Activated CD8-positive, alpha-beta T cell treated with anti-CD3 and anti-CD28 coated beads, Interleukin-2, amount 10 ng/mL, durations not matched to agents 7 days and 5 days (primary cell): Measurements from ENCODE around the gene WAC. TPM values are rescaled to one million over a fixed set of nuclear protein-coding genes. Genes with fewer than 3 reads are reported as not detected.

ENCODE experiments used
- ATAC-seq: fragments of 150-1000 bp; cut with Tn5 transposase; one replicate; pipeline ENCODE4 v1.10.0; 2021; ENCODE audit warnings: moderate library complexity
- CTCF ChIA-PET: fragments of 350-600 bp; sonication (Branson Sonifier 250); formaldehyde crosslinking; loops from one replicate; lab custom pipeline; 2021; ENCODE audit warnings: antibody characterized with exemption; lab: Charles Lee
- POLR2A ChIA-PET: fragments of 350-600 bp; sonication (Branson Sonifier 250); formaldehyde crosslinking; loops from one replicate; lab custom pipeline; 2021; ENCODE audit warnings: antibody characterized with exemption; lab: Charles Lee
- DNase-seq: peaks from one replicate; pipeline ENCODE4 v3.0.0-alpha.2; 2020
- H3K27ac Mint-ChIP-seq: one replicate; pipeline ENCODE4 v1.8.0; 2021; ENCODE audit warnings: mild to moderate bottlenecking, mixed read lengths
- H3K27me3 Mint-ChIP-seq: one replicate; pipeline ENCODE4 v1.8.0; 2021; ENCODE audit warnings: low read depth, mixed read lengths
- H3K36me3 Mint-ChIP-seq: one replicate; pipeline ENCODE4 v1.8.0; 2021; ENCODE audit warnings: low read depth, mixed read lengths
- H3K4me1 Mint-ChIP-seq: one replicate; pipeline ENCODE4 v1.8.0; 2021; ENCODE audit warnings: low read depth, mixed read lengths
- H3K4me3 Mint-ChIP-seq: one replicate; pipeline ENCODE4 v1.8.0; 2021; ENCODE audit warnings: mild to moderate bottlenecking, mixed read lengths
- H3K9me3 Mint-ChIP-seq: one replicate; pipeline ENCODE4 v1.8.0; 2022; ENCODE audit warnings: mixed read lengths; ENCODE audit not compliant: insufficient read depth
- total RNA-seq, 2 experiments: library from RNA; stranded (reverse); gene quantifications; one replicate each; pipeline ENCODE4 v1.2.3, GENCODE V29; 2021

Gene WAC
- total RNA-seq, 2 experiments from 2014 or later: 126 to 131 TPM

DNA sequence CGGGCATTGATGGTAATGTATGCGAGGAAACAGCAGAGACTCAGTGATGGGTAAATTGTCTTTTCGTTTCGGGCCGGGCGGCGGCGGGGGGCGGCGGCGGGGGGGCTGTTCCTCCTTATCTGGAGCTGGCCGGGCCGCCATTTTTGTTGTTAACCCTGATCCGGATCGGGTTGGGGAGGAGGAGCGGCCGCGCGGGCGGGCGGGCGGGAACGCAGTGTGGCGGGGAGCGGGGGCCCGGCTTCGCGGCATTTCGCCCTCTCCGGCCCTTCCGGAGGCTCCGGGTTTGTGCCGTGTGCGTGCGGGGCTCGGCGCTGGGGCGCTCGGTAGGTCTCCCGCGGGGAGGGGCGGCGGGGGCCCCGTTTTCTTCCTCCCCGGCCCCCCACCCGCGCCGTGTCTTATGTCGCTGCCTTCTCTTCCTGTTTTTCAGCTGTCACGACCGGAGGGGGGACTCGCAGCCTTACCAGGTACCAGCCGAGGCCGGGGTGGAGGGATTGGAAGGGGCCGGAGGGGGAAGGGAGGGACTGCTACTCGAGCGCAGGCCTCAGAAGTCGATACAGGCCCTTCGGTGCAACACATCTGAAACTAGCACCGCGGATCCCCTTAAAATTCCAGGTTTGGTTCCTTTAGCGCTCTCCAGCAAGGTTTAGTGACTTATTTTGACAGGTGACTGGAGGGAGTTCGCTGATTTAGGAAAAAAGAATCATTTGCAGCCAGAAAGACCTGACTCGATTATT lies 820 bp downstream of the WAC start:
- H3K27ac Mint-ChIP-seq: peak overlapping the region; percentile 95
- POLR2A ChIA-PET: interaction anchor here (0.6 to 2.7 kb wide), 2 partner anchors 11 to 32 kb away, joined by 3 to 23 read pairs; no protein-coding TSS in a partner anchor
- peaks cover 73% of the 10 kb centered on the region for H3K36me3 Mint-ChIP-seq
- peak overlapping the region; percentile 98 for H3K4me3 Mint-ChIP-seq
- peaks cover 63% of the 10 kb centered on the region for H3K4me1 Mint-ChIP-seq
- H3K27me3 Mint-ChIP-seq: no peaks in the 10 kb centered on the region
- ATAC-seq: peak; percentile 25
- peak; percentile 78 for DNase-seq
- CTCF ChIA-PET: interaction anchor here (1.0 kb wide), 1 partner anchor 94 kb away, joined by 3 read pairs; no protein-coding TSS in a partner anchor
- no peaks in the 10 kb centered on the region for H3K9me3 Mint-ChIP-seq

DNA sequence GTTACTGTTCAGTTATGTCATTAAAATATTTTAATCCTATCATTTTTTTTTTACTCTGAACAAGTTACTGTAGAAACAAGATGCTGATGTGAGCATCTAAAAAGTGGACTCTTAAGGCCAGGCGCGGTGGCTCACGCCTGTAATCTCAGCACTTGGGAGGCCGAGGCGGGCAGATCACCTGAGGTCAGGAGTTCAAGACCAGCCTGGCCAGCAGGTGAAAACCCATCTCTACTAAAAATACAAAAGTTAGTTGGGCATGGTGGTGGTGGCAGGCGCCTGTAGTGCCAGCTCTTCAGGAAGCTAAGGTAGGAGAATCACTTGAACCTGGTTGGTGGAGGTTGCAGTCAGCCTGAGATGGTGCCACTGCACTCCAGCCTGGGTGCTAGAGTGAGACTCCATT lies 2.9 kb downstream of the WAC start:
- H3K4me3 Mint-ChIP-seq: no peak overlapping the region
- no peaks in the 10 kb centered on the region for H3K27me3 Mint-ChIP-seq
- POLR2A ChIA-PET: no interaction called here
- DNase-seq (no peak), ATAC-seq (no peak)
- no peaks in the 10 kb centered on the region for H3K9me3 Mint-ChIP-seq
- CTCF ChIA-PET: interaction anchor here (0.7 to 1.9 kb wide), 2 partner anchors 10 to 15 kb away, joined by 3 to 9 read pairs; no protein-coding TSS in a partner anchor
- H3K36me3 Mint-ChIP-seq: peaks cover 70% of the 10 kb centered on the region
- H3K4me1 Mint-ChIP-seq: peaks cover 54% of the 10 kb centered on the region
- H3K27ac Mint-ChIP-seq: no peak overlapping the region

- H3K36me3 Mint-ChIP-seq: peaks cover 80% of the 10 kb centered on the region
- ATAC-seq: no peak
- no peak for DNase-seq
- ChIA-PET CTCF (interaction anchor here (0.7 kb wide), 1 partner anchor 13 kb away, joined by 3 read pairs; no protein-coding TSS in a partner anchor), POLR2A (interaction anchor here (0.7 kb wide), 1 partner anchor 28 kb away, joined by 3 read pairs; no protein-coding TSS in a partner anchor)
- H3K4me1 Mint-ChIP-seq: peaks cover 62% of the 10 kb centered on the region
- H3K27ac Mint-ChIP-seq: no peak overlapping the region
- no peaks in the 10 kb centered on the region for H3K9me3 Mint-ChIP-seq
- no peaks in the 10 kb centered on the region for H3K27me3 Mint-ChIP-seq
- no peak overlapping the region for H3K4me3 Mint-ChIP-seq
These were observed 5.7 kb downstream of the WAC start for GRCh38 chr10:28538595-28538994.

- H3K36me3 Mint-ChIP-seq: peaks cover 75% of the 10 kb centered on the region
- CTCF ChIA-PET: no interaction called here
- H3K27me3 Mint-ChIP-seq: no peaks in the 10 kb centered on the region
- H3K4me3 Mint-ChIP-seq: no peak overlapping the region
- POLR2A ChIA-PET: no interaction called here
- DNase-seq (no peak), ATAC-seq (no peak)
- no peak overlapping the region for H3K27ac Mint-ChIP-seq
- H3K9me3 Mint-ChIP-seq: no peaks in the 10 kb centered on the region
- H3K4me1 Mint-ChIP-seq: peaks cover 65% of the 10 kb centered on the region
These were observed 7.2 kb downstream of the WAC start for GRCh38 chr10:28540145-28540544.

GRCh38 chr10:28541717-28542365 lies 8.9 kb downstream of the WAC start:
- ATAC-seq (no peak), DNase-seq (no peak)
- POLR2A ChIA-PET: interaction anchor here (0.8 to 5.7 kb wide), 2 partner anchors 9 kb away, joined by 5 to 23 read pairs; partner anchors contain the start of gene WAC
- Mint-ChIP-seq H3K4me3 (no peak overlapping the region), H3K27ac (peak overlapping the region; percentile 17), H3K27me3 (no peaks in the 10 kb centered on the region), H3K36me3 (peaks cover 67% of the 10 kb centered on the region), H3K9me3 (no peaks in the 10 kb centered on the region), H3K4me1 (peaks cover 63% of the 10 kb centered on the region)
- CTCF ChIA-PET: no interaction called here

DNA sequence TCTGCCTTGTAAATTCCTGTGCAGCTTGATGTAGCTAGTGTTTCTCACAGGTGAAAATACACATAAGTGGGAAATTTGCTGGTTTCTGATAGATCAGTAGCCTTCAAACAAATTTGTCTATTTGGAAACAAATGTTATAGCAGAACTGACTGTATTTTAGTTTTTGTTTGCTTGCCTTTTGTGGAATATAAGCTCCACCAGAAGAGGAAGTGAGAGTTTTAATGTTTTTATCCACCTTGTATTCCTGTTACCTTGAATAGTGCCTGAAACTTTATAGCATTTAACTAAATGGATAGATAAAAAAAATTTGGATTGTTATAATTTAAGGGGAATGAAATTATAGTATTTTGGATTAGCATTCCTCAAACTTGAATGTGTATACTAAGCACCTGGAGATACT lies 9.8 kb downstream of the WAC start:
- Mint-ChIP-seq H3K4me3 (no peak overlapping the region), H3K27ac (peak overlapping the region; percentile 28), H3K36me3 (peaks cover 59% of the 10 kb centered on the region), H3K27me3 (no peaks in the 10 kb centered on the region), H3K9me3 (no peaks in the 10 kb centered on the region), H3K4me1 (peaks cover 54% of the 10 kb centered on the region)
- ChIA-PET POLR2A (interaction anchor here (5.7 kb wide), 1 partner anchor 9 kb away, joined by 23 read pairs; the partner anchor contains the start of gene WAC), CTCF (interaction anchor here (0.9 to 1.5 kb wide), 2 partner anchors 8 to 16 kb away, joined by 4 to 5 read pairs; no protein-coding TSS in a partner anchor)
- ATAC-seq: no peak
- no peak for DNase-seq

DNA sequence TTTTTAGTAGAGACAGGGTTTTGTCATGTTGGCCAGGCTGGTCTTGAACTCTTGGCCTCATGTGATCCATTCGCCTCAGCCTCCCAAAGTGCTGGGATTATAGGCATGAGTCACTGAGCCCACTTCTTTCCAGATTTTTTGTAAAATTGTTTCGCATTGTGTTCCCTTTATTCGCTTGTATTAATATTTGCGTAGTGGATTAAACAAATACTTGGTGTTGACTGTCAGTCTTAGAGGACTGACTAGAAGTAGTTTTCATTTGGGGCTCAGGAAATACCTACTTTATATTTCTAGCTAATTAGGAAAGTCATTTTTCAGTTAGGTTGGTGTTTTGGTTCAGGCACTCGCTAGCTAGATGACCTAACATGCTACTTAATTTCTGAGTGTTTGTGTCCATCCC lies 11.1 kb downstream of the WAC start:
- DNase-seq: no peak
- H3K4me3 Mint-ChIP-seq: no peak overlapping the region
- POLR2A ChIA-PET: interaction anchor here (5.7 kb wide), 1 partner anchor 11 kb away, joined by 23 read pairs; the partner anchor contains the start of gene WAC
- ATAC-seq: no peak
- no peaks in the 10 kb centered on the region for H3K9me3 Mint-ChIP-seq
- CTCF ChIA-PET: interaction anchor here (1.0 to 1.5 kb wide), 2 partner anchors 14 to 21 kb away, joined by 4 to 5 read pairs; no protein-coding TSS in a partner anchor
- H3K36me3 Mint-ChIP-seq: peaks cover 57% of the 10 kb centered on the region
- no peak overlapping the region for H3K27ac Mint-ChIP-seq
- H3K27me3 Mint-ChIP-seq: no peaks in the 10 kb centered on the region
- peaks cover 51% of the 10 kb centered on the region for H3K4me1 Mint-ChIP-seq

GRCh38 chr10:28545967-28546644 lies 13.2 kb downstream of the WAC start:
- H3K4me3 Mint-ChIP-seq: no peak overlapping the region
- H3K36me3 Mint-ChIP-seq: peaks cover 60% of the 10 kb centered on the region
- H3K4me1 Mint-ChIP-seq: peaks cover 55% of the 10 kb centered on the region
- DNase-seq (no peak), ATAC-seq (peak; percentile 64)
- ChIA-PET CTCF (interaction anchor here (0.6 to 1.3 kb wide), 3 partner anchors 9 to 14 kb away, joined by 3 to 4 read pairs (median 3); no protein-coding TSS in a partner anchor), POLR2A (interaction anchor here (0.8 to 5.7 kb wide), 4 partner anchors 9 to 13 kb away, joined by 4 to 23 read pairs (median 5); partner anchors contain the start of gene WAC)
- no peaks in the 10 kb centered on the region for H3K27me3 Mint-ChIP-seq
- H3K27ac Mint-ChIP-seq: peak overlapping the region; percentile 70
- H3K9me3 Mint-ChIP-seq: no peaks in the 10 kb centered on the region

GRCh38 chr10:28548781-28549498 lies 16.0 kb downstream of the WAC start:
- DNase-seq (no peak), ATAC-seq (no peak)
- CTCF ChIA-PET: interaction anchor here (1.4 kb wide), 1 partner anchor 79 kb away, joined by 3 read pairs; no protein-coding TSS in a partner anchor
- Mint-ChIP-seq H3K36me3 (peaks cover 57% of the 10 kb centered on the region), H3K4me1 (peaks cover 56% of the 10 kb centered on the region), H3K27ac (no peak overlapping the region), H3K9me3 (no peaks in the 10 kb centered on the region), H3K4me3 (no peak overlapping the region), H3K27me3 (no peaks in the 10 kb centered on the region)
- POLR2A ChIA-PET: interaction anchor here (1.6 kb wide), 1 partner anchor 16 kb away, joined by 4 read pairs; the partner anchor contains the start of gene WAC

DNA sequence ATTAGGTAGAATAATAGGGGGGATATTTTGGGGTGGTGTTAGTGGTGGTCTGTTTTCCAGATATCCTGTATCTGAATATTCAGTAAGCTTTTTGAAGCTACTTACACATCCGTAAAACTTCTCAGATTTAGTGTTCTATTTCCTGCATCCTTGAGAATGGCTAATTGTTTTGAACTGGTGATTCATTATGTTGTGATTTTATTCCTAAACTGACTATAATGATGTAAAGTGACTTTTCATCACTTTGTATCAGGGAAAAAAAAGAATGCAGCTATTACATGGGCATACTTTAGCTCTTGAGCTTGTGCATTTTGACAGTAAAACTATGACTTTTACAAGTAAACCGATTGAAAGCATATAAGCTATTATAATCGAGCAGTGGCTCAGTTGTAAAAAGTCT lies 18.2 kb downstream of the WAC start:
- CTCF ChIA-PET: interaction anchor here (0.9 to 2.0 kb wide), 6 partner anchors 8 to 113 kb away, joined by 3 to 9 read pairs (median 4); no protein-coding TSS in a partner anchor
- no peak overlapping the region for H3K4me3 Mint-ChIP-seq
- ATAC-seq (no peak), DNase-seq (no peak)
- H3K27me3 Mint-ChIP-seq: no peaks in the 10 kb centered on the region
- H3K36me3 Mint-ChIP-seq: peaks cover 70% of the 10 kb centered on the region
- no peaks in the 10 kb centered on the region for H3K9me3 Mint-ChIP-seq
- H3K27ac Mint-ChIP-seq: peak overlapping the region; percentile 23
- H3K4me1 Mint-ChIP-seq: peaks cover 54% of the 10 kb centered on the region
- POLR2A ChIA-PET: interaction anchor here (0.6 to 1.7 kb wide), 6 partner anchors 8 to 52 kb away, joined by 3 to 5 read pairs (median 4); partner anchors contain the start of gene WAC
